PC-9 (cell line): ENCODE measurements around the gene FCRLB.

Experiments used
- CTCF ChIP-seq: fragments of 200-600 bp; sonication (generic); conservative IDR thresholded peaks from 2 replicates; pipeline ENCODE4 v1.6.1; 2017; ENCODE audit warnings: mixed run types, antibody characterized with exemption, mild to moderate bottlenecking, moderate library complexity
- EZH2 ChIP-seq: fragments of 200-600 bp; sonication (generic); IDR thresholded peaks from 2 replicates; pipeline ENCODE4 v1.8.0; 2017; ENCODE audit warnings: antibody characterized with exemption, low read depth

GRCh38 chr1:161721738-161722343 is 497 bp downstream of the FCRLB start:
- TF ChIP-seq CTCF (no peak), EZH2 (no peak)
